ENCODE data around the gene MACROH2A1.

DNA sequence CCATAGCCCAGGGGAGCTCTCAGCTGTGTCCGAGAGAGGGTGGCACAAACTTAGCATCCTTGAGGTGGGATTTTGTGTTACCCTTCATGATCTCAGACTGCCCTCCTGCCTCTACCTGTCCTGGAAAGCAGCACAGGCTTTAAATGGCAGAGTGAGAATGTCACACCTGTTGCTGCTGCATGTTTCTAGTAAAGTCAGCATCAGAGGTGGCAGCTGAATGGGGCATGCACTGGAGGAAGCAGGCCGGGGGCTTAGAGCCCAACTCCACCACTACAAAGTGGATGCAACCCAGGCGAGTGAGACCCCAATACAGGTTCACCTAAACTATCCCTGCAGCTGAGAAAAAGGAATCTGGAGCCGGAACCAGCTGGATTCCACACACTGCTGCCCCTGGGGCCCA, 51.6 kb downstream of the MACROH2A1 start:
- TF ChIP-seq, protein P1, sequence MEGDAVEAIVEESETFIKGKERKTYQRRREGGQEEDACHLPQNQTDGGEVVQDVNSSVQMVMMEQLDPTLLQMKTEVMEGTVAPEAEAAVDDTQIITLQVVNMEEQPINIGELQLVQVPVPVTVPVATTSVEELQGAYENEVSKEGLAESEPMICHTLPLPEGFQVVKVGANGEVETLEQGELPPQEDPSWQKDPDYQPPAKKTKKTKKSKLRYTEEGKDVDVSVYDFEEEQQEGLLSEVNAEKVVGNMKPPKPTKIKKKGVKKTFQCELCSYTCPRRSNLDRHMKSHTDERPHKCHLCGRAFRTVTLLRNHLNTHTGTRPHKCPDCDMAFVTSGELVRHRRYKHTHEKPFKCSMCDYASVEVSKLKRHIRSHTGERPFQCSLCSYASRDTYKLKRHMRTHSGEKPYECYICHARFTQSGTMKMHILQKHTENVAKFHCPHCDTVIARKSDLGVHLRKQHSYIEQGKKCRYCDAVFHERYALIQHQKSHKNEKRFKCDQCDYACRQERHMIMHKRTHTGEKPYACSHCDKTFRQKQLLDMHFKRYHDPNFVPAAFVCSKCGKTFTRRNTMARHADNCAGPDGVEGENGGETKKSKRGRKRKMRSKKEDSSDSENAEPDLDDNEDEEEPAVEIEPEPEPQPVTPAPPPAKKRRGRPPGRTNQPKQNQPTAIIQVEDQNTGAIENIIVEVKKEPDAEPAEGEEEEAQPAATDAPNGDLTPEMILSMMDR (IDR thresholded peaks at IDR 0.05; ENCODE audit: insufficient read depth, low read length, poor library complexity, severe bottlenecking) = no peak
- TF ChIP-seq EZH2phosphoT487 (conservative IDR thresholded peaks at IDR 0.05; ENCODE audit: low read length) = no peak
